ENCODE data around the gene FNDC3B. TPM values are rescaled to one million over a fixed set of nuclear protein-coding genes. Genes with fewer than 3 reads are reported as not detected.

Gene FNDC3B
- total and polyA plus RNA-seq, 9 of the 15 experiments (the other 6 are each of a cell fraction or from before 2014, with no cell fraction given): 7.0 to 35.8 (median 16.2) TPM

DNA sequence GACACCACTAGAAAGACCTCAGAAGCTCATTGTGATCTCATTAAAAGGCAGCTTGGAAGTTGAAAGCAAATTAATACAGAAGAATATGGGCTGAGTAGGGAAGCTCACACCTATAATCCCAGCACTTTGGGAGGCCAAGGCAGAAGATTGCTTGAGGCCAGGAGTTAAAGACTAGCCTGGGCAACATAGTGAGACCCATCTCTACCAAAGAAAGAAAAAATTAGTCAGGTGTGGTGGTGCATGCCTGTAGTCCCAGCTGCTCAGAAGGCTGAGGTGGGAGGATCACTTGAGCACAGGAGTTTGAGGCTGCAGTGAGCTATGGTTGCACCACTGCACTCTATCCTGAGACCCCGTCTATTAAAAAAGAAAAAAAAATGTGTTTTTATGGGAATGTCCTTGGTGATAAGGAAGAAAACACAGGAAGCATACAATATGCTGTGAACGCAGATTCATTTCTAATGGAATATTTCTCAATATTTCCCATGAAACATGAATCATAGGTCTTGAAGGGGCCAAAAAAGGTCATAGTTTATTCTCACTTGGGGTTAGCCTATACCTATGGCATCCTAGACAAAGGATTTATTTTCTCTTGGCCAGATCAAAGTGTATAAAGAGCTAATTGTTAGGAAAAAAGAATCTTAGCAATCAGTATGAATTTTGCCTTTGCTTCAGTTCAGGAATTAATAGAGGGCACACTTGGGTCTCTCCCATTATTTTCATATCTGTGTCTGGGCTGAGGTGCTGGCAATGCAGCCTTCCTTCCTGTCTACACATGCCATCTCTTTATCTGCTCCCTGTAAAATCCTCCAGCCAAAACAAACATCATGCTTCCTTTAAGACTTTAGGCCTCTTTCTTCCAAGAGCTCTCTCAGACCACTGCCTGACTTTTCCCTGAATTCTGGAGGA is 98.2 kb downstream of the FNDC3B start (continued):
- TF ChIP-seq, protein P1, sequence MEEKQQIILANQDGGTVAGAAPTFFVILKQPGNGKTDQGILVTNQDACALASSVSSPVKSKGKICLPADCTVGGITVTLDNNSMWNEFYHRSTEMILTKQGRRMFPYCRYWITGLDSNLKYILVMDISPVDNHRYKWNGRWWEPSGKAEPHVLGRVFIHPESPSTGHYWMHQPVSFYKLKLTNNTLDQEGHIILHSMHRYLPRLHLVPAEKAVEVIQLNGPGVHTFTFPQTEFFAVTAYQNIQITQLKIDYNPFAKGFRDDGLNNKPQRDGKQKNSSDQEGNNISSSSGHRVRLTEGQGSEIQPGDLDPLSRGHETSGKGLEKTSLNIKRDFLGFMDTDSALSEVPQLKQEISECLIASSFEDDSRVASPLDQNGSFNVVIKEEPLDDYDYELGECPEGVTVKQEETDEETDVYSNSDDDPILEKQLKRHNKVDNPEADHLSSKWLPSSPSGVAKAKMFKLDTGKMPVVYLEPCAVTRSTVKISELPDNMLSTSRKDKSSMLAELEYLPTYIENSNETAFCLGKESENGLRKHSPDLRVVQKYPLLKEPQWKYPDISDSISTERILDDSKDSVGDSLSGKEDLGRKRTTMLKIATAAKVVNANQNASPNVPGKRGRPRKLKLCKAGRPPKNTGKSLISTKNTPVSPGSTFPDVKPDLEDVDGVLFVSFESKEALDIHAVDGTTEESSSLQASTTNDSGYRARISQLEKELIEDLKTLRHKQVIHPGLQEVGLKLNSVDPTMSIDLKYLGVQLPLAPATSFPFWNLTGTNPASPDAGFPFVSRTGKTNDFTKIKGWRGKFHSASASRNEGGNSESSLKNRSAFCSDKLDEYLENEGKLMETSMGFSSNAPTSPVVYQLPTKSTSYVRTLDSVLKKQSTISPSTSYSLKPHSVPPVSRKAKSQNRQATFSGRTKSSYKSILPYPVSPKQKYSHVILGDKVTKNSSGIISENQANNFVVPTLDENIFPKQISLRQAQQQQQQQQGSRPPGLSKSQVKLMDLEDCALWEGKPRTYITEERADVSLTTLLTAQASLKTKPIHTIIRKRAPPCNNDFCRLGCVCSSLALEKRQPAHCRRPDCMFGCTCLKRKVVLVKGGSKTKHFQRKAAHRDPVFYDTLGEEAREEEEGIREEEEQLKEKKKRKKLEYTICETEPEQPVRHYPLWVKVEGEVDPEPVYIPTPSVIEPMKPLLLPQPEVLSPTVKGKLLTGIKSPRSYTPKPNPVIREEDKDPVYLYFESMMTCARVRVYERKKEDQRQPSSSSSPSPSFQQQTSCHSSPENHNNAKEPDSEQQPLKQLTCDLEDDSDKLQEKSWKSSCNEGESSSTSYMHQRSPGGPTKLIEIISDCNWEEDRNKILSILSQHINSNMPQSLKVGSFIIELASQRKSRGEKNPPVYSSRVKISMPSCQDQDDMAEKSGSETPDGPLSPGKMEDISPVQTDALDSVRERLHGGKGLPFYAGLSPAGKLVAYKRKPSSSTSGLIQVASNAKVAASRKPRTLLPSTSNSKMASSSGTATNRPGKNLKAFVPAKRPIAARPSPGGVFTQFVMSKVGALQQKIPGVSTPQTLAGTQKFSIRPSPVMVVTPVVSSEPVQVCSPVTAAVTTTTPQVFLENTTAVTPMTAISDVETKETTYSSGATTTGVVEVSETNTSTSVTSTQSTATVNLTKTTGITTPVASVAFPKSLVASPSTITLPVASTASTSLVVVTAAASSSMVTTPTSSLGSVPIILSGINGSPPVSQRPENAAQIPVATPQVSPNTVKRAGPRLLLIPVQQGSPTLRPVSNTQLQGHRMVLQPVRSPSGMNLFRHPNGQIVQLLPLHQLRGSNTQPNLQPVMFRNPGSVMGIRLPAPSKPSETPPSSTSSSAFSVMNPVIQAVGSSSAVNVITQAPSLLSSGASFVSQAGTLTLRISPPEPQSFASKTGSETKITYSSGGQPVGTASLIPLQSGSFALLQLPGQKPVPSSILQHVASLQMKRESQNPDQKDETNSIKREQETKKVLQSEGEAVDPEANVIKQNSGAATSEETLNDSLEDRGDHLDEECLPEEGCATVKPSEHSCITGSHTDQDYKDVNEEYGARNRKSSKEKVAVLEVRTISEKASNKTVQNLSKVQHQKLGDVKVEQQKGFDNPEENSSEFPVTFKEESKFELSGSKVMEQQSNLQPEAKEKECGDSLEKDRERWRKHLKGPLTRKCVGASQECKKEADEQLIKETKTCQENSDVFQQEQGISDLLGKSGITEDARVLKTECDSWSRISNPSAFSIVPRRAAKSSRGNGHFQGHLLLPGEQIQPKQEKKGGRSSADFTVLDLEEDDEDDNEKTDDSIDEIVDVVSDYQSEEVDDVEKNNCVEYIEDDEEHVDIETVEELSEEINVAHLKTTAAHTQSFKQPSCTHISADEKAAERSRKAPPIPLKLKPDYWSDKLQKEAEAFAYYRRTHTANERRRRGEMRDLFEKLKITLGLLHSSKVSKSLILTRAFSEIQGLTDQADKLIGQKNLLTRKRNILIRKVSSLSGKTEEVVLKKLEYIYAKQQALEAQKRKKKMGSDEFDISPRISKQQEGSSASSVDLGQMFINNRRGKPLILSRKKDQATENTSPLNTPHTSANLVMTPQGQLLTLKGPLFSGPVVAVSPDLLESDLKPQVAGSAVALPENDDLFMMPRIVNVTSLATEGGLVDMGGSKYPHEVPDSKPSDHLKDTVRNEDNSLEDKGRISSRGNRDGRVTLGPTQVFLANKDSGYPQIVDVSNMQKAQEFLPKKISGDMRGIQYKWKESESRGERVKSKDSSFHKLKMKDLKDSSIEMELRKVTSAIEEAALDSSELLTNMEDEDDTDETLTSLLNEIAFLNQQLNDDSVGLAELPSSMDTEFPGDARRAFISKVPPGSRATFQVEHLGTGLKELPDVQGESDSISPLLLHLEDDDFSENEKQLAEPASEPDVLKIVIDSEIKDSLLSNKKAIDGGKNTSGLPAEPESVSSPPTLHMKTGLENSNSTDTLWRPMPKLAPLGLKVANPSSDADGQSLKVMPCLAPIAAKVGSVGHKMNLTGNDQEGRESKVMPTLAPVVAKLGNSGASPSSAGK (IDR thresholded peaks at IDR 0.05): no peak
- TF ChIP-seq, protein P2, sequence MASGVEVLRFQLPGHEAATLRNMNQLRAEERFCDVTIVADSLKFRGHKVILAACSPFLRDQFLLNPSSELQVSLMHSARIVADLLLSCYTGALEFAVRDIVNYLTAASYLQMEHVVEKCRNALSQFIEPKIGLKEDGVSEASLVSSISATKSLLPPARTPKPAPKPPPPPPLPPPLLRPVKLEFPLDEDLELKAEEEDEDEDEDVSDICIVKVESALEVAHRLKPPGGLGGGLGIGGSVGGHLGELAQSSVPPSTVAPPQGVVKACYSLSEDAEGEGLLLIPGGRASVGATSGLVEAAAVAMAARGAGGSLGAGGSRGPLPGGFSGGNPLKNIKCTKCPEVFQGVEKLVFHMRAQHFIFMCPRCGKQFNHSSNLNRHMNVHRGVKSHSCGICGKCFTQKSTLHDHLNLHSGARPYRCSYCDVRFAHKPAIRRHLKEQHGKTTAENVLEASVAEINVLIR (CRISPR knock-in tag; IDR thresholded peaks at IDR 0.05): no peak
- TF ChIP-seq SP2 (IDR thresholded peaks at IDR 0.05; ENCODE audit: extremely low read depth, low read depth, low read length, poor library complexity, severe bottlenecking): no peak
- no peak for TF ChIP-seq ZNF316 (IDR thresholded peaks at IDR 0.05)
- no peak for TF ChIP-seq BRCA1 (IDR thresholded peaks at IDR 0.05)
- no peak for TF ChIP-seq BRCA1 (CRISPR knock-in tag; IDR thresholded peaks at IDR 0.05)
- TF ChIP-seq NONO (IDR thresholded peaks at IDR 0.05; ENCODE audit: low read depth in 2 of 2, low read length in 1 of 2): no peak
- TF ChIP-seq CBX5 (IDR thresholded peaks at IDR 0.05; ENCODE audit: borderline replicate concordance, low read depth): no peak
- no peak for TF ChIP-seq SREBF2 (CRISPR knock-in tag; IDR thresholded peaks at IDR 0.05)
- TF ChIP-seq, protein P3, sequence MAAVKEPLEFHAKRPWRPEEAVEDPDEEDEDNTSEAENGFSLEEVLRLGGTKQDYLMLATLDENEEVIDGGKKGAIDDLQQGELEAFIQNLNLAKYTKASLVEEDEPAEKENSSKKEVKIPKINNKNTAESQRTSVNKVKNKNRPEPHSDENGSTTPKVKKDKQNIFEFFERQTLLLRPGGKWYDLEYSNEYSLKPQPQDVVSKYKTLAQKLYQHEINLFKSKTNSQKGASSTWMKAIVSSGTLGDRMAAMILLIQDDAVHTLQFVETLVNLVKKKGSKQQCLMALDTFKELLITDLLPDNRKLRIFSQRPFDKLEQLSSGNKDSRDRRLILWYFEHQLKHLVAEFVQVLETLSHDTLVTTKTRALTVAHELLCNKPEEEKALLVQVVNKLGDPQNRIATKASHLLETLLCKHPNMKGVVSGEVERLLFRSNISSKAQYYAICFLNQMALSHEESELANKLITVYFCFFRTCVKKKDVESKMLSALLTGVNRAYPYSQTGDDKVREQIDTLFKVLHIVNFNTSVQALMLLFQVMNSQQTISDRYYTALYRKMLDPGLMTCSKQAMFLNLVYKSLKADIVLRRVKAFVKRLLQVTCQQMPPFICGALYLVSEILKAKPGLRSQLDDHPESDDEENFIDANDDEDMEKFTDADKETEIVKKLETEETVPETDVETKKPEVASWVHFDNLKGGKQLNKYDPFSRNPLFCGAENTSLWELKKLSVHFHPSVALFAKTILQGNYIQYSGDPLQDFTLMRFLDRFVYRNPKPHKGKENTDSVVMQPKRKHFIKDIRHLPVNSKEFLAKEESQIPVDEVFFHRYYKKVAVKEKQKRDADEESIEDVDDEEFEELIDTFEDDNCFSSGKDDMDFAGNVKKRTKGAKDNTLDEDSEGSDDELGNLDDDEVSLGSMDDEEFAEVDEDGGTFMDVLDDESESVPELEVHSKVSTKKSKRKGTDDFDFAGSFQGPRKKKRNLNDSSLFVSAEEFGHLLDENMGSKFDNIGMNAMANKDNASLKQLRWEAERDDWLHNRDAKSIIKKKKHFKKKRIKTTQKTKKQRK (IDR thresholded peaks at IDR 0.05; ENCODE audit: borderline replicate concordance, low read depth, low read length): no peak
